ENCODE measurements around the gene CILP2.

The CILP2 gene, protein sequence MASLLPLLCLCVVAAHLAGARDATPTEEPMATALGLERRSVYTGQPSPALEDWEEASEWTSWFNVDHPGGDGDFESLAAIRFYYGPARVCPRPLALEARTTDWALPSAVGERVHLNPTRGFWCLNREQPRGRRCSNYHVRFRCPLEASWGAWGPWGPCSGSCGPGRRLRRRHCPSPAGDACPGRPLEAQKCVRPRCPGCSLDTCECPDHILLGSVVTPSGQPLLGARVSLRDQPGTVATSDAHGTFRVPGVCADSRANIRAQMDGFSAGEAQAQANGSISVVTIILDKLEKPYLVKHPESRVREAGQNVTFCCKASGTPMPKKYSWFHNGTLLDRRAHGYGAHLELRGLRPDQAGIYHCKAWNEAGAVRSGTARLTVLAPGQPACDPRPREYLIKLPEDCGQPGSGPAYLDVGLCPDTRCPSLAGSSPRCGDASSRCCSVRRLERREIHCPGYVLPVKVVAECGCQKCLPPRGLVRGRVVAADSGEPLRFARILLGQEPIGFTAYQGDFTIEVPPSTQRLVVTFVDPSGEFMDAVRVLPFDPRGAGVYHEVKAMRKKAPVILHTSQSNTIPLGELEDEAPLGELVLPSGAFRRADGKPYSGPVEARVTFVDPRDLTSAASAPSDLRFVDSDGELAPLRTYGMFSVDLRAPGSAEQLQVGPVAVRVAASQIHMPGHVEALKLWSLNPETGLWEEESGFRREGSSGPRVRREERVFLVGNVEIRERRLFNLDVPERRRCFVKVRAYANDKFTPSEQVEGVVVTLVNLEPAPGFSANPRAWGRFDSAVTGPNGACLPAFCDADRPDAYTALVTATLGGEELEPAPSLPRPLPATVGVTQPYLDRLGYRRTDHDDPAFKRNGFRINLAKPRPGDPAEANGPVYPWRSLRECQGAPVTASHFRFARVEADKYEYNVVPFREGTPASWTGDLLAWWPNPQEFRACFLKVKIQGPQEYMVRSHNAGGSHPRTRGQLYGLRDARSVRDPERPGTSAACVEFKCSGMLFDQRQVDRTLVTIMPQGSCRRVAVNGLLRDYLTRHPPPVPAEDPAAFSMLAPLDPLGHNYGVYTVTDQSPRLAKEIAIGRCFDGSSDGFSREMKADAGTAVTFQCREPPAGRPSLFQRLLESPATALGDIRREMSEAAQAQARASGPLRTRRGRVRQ

DNA sequence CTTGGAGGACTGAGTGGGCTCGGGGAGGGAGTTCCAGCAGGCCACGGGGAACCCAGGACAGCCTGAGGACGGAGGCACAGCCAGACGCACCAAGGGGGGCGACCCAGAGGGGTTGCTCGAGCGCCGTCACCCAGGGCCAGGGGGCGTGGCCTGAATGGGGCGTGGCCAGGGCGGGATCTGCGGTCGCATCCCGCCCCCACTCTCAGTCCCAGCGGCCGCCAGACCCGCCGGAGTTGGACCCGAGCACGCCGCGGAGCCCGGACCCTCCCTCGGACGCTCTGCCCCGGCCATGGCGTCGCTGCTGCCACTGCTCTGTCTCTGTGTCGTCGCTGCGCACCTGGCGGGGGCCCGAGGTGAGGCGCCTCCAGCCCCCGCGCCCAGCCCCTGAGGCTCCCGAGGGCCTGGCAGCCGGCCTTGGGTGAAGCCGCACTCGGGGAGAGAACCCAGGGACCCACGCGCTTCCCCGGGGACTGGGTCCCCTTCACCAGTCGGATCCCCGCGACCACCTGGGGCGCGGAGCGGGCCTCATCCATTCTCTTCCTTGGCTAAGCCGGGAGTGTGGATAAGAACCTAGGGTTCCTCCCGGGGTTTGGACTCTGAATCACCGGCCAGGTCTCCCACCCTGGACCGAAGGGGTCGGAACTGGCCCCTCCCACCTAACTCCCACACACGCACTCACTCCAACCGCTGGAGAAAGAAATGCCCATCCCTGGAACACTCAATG lies at the start of gene CILP2:
Gene CILP2 (plus strand): TSS at position 205 of the 724 bp plus-strand sequence. CDS start 85 bp downstream, at position 290.
- Histone ChIP-seq H3K4me3 (peak within 1 kb of the TSS in 4 of 7 experiments; percentile 7 to 39 (median 17)), H3K27ac (peak within 1 kb of the TSS in 2 of 21 experiments; percentile 36 to 39)

DNA sequence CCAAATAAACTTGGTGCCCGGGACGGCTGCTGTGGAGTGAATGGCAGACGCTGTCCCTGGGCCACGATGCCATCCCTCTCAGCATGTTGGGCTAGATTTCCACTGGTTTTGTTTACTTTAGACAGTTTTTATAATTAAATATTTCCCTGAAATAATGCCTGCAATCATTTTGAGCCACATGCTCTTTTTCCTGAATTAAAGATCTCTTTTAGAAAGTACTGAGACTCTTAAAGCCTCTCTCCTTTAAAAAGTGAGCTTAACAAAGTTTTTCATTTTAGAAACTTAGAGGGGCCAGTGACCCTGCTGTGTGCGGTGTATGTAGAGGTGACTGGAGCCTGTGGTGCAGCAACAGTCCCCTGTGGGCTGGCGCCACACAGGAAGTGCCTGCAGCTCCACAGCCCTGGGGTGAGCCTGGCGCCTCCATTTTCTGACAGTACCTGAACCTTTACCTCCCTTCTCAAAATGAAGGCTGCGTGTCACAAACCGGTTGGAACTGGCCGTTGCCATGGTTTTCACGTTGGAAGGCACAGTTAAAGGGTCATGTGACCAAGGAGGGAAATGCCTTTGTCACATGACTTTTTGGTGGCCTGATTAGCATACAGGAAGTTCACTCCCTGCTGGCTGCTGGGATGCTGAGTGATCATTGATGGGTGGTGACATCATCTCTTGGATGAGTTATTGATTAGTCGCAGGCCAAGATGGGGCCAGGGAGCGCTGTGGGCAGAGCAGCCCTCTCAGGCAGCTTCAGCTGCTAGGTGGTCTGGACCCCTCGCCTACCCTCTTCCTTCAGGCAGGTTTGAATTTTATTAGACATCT lies 49.0 kb upstream of the CILP2 start:
- peak overlapping the region in 20 of 21 experiments; percentile 46 to 93 (median 80) for H3K27ac ChIP-seq
- H3K4me3 ChIP-seq, result no peak overlapping the region

DNA sequence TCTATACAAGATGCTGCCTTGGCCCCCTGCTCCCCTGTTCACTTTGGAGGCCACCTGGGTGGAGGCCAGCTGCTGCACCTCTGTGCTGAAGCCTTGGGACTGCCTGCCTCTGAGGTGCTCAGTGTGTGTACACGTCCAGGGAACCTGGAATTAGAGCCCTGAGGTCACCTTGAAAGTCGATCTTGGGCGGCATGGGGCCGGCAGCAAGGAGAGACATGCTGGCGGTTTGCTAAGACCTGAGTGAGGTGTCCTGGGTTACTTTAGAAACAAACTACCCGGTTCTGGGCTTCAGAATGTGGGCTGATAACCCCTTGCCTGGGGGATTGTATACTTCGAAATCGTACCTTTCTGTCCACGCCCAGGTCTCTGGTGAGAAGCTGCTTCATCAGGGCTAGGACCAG lies 48.3 kb upstream of the CILP2 start:
- H3K4me3 ChIP-seq, result no peak overlapping the region

DNA sequence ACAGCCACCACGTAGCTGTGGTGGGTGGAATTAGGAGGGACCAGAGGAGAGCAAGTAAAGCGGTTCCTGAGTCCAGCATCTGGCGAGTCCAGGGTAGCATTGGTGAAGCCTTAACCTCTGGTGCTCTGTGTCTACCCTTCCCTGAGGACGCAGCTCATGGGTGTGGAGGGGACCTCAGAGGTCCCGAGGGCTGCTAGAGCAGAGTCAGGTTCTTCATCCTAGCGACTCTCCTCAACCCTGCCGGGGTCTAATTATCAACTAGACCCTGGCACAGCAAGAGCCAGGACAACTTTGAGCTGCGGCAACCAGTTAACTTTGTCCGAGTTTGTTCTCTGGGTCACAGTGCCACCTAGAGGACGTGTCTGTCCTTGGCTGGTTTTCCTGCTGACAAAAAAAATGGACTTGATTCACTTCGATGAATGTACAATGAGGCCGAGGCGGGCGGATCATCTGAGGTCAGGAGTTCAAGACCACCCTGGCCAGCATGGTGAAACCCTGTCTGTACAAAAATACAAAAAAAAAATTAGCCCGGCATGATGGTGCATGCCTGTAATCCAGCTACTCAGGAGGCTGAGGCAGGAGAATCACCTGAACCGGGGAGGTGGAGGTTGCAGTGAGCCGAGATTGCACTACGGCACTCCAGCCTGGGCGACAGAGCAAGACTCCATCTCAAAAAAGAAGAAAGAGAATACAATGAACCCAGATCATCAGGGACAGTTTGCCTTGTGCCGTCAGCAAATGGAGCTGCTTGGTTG lies 47.7 kb upstream of the CILP2 start:
- Histone ChIP-seq H3K4me3 (no peak overlapping the region), H3K27ac (peak overlapping the region in 19 of 21 experiments; percentile 46 to 93 (median 81))

More for the DNA sequence above, 48.3 kb upstream of the CILP2 start:
- peak overlapping the region in 19 of 21 experiments; percentile 46 to 93 (median 81) for H3K27ac ChIP-seq

DNA sequence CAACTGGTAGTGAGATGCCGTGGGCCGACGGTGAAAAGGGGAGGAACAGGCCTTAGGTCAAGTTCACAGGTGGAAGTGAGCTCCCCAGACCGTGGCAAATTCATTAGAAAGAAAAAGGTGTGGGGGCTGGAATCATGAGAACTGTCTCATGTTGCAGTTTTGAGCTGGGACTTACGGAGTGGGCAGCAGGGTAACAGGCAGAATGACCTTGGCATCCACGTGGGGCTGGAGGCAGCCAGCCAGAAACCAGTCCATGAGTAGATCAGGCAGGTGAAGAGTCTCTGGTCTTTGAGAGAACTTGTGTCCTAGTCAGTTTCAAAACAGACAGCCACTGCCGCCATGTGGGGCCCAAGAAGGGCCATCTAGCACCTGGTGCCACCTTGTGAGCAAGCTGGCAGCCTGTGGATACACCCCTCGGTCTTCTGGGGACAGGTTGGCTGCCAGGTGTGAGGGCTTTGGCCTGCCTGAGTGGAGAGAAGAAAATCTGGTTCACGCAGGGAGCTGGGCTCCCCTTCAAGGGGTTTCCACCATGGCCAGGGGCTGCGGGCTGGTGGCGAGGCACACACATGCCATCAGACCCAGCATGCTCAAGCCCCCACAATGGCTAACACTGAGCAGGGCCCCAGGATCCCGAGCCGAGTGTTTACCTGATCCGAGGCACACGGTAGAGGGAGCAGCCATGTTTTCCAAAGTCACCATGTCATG lies 46.6 kb upstream of the CILP2 start:
- no peak overlapping the region for H3K4me3 ChIP-seq
- H3K27ac ChIP-seq, result no peak overlapping the region

DNA sequence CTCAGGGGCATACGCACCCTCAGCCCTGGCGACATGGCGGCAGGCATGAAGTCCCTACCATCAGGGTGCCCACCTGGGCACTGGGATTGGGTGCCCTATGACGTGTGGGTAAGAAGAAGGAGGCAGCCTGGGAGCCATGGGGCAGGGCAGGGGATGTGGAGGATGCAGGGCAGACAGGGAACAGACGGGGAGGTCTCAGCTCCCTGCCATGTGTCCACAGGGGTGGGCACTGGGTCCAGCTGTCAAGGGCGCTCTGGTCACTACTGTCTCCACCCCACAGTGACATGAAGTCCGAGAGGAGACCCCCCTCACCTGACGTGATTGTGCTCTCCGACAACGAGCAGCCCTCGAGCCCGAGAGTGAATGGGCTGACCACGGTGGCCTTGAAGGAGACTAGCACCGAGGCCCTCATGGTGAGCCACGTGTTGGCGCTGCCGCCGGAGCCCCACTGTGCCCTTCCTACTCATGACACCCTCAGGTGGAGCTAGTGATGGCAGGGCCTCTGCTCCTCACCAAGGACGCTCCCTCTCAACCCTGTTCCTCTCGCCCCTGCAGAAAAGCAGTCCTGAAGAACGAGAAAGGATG lies 45.9 kb upstream of the CILP2 start:
- no peak overlapping the region for H3K27ac ChIP-seq
- H3K4me3 ChIP-seq, result no peak overlapping the region

DNA sequence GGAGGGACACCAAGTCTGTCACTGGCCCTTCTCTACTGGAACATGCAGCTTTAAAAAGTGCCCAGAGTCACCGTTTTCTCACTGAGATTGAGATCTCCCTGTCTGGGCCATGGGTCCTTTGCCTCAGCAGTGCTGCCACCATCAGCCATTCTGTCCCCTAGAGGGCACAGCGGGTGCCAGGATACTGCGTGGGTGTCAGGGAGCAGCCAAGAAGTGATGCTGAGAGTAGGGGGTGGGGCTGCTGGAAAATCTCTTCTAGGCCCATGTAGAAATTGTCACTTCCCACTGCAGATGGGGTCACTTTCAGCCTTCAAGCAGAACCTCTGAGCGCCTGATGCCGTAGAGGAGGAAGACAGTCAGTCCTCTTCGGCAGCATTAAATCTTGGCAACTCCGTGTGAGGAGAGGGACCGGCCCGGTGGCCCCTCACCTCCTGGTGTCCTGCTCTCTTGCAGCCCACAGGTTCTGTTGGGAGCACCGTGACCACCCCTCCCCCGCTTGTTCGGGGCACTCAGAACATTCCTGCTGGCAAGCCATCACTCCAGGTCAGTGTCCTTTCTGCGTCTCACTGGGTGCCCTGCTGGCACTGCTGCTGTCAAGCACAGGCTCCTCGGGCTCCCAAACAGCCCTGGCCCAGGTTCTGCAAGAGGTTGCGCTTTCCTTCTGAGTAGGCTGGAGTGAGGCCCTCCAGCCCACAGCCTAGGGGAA lies 44.1 kb upstream of the CILP2 start:
- Histone ChIP-seq H3K4me3 (no peak overlapping the region), H3K27ac (no peak overlapping the region)

DNA sequence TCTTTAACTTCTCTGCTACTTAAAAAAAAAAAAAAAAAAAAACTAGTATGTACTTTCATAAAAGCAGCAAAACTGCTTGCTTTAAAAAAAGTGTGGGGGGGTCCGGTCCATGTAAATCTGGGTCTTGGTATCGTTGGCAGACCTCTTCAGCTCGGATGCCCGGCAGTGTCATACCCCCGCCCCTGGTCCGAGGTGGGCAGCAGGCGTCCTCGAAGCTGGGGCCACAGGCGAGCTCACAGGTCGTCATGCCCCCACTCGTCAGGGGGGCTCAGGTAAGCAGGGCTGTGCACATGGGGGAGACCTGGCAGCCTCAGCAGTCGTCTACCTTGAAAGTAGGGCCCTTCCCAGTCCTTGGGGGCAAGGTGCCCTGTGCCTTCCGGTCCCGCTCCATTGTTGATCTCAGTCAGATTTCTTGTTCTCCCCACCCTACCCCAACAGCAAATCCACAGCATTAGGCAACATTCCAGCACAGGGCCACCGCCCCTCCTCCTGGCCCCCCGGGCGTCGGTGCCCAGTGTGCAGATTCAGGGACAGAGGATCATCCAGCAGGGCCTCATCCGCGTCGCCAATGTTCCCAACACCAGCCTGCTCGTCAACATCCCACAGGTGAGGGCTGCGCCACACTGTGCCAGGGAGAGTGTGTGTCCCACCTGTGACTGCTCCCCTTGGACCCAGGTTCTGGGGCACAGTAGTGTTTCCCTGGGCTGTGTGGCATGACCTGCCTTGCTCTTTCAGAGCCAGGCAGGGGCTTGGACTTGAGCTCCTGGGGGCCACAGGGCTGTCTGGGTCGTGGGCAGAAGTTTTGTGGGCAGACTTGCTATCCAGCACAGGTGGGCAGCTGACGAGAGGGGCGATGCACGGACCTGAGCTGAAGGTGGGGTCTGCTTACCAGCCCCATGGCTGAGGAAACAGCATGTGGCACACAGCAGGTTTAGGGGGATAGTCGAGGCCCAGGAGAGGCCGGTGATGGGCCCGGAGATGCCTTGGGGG lies 42.2 kb upstream of the CILP2 start:
- no peak overlapping the region for H3K4me3 ChIP-seq

DNA sequence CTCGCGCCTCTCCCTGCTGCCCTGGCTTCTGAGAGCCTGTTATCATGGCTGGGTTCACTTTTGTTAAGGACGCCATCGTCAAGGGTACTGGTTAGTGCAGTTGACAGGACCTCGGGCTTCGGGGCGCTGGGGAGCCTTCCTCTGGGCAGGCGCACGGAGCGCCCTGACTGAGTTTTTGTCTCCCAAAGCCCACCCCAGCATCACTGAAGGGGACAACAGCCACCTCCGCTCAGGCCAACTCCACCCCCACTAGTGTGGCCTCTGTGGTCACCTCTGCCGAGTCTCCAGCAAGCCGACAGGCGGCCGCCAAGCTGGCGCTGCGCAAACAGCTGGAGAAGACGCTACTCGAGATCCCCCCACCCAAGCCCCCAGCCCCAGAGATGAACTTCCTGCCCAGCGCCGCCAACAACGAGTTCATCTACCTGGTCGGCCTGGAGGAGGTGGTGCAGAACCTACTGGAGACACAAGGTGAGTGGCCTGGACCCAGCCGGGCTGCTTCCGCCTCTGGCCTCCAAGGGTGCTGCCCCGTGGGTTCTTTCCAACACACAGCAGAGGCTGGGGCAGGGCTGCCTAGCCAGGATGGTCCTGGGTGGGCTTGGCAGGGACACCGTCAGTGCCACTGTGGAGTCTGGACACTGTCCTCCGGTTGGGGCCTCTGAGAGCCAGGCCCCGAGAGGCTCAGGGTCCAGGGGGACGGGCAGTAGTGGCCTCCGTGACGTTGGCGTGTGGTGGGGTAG lies 39.6 kb upstream of the CILP2 start:
- no peak overlapping the region for H3K4me3 ChIP-seq
- H3K27ac ChIP-seq, result no peak overlapping the region

More for the DNA sequence above, 42.2 kb upstream of the CILP2 start:
- H3K27ac ChIP-seq, result no peak overlapping the region

DNA sequence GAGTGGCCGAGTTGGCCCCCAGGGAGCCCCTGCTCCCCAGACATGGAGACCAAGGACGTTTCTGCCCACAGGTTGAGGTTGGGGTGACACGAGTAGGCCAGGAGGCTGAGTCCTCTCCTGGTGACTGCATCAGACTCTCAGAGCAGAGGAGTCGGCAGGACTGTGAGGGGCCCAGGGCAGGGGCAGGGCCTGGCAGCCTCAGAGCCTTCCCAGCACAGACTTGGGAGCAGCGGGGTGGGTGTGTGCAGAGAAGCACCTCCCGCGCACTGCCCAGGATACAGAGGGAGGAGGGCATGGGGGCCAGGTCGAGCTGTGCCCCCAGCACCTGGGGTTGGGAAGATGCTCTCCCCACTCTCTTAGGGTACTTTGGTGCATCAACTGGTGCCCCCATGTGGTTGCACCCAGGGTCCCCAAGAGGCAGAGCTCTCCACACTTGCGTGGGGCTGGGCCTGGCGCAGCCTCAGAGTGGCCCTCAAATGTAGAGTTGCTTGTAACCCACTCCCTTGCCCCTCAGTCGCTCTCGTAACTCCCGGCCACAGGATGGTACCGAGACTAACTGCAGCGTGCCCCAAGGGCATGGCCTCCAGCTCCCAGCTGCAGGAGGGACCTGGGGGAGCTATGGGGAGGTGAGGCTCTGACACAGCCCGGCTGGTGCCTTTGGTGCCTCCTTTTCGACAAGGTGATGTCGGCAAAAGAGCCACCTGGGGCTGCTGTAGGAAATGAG lies 38.6 kb upstream of the CILP2 start:
- no peak overlapping the region for H3K27ac ChIP-seq
- H3K4me3 ChIP-seq, result no peak overlapping the region

DNA sequence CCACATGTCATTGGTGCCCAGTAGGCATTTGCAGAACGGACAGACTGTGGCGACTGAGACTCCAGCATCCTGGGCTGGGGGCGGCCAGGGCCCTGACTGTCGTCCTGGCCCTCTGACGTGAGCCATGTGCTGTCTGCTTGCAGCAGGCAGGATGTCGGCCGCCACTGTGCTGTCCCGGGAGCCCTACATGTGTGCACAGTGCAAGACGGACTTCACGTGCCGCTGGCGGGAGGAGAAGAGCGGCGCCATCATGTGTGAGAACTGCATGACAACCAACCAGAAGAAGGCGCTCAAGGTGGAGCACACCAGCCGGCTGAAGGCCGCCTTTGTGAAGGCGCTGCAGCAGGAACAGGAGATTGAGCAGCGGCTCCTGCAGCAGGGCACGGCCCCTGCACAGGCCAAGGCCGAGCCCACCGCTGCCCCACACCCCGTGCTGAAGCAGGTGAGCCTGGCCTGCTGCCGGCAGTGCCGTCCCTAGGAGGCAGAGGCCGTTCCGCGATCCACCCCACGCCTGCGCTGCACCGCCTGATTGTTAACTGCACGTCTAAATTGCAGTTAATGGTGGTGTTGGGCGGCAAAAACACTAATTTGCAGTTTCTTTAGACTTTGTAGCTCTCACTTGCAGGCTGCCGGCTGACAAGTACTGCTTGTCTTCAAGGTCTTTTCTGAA lies 37.0 kb upstream of the CILP2 start:
- Histone ChIP-seq H3K27ac (no peak overlapping the region), H3K4me3 (no peak overlapping the region)

DNA sequence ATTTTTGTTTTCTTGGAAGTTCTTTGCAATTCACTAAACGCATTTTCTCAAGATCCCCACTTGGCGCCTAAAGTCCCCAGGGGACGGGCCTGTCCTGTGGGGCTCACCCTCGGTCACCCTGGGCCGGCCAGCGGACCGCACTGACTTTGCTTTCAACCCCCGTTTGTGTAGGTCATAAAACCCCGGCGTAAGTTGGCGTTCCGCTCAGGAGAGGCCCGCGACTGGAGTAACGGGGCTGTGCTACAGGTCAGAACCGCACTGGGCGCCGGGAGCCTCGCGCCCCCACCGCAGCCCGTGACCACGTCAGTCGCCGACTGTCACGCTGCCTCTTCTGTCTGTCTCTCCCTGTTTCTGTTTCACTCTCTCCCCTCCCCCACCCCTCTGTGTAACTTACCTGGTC lies 36.3 kb upstream of the CILP2 start:
- H3K27ac ChIP-seq, result no peak overlapping the region
- no peak overlapping the region for H3K4me3 ChIP-seq

DNA sequence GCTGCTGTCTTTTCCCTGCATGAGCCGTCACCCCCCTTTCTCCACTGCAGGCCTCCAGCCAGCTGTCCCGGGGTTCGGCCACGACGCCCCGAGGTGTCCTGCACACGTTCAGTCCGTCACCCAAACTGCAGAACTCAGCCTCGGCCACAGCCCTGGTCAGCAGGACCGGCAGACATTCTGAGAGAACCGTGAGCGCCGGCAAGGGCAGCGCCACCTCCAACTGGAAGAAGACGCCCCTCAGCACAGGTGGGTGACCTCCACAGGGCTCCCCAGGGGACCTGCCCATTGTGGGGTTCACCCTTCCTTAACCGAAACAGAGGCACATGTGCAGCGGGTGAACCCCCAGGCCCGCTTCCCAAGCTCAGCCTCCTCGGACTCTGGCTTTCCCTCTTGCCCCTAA lies 35.8 kb upstream of the CILP2 start:
- Histone ChIP-seq H3K4me3 (no peak overlapping the region), H3K27ac (no peak overlapping the region)
